HEK293 (cell line): Measurements from ENCODE around the gene IL17REL.

Experiments used
- CTCF ChIA-PET: fragments of 350-600 bp; formaldehyde crosslinking; extraction: SDS; loops from one replicate; lab custom pipeline; 2021; ENCODE audit warnings: antibody characterized with exemption; lab: Yijun Ruan, JAX
- POLR2A ChIA-PET: fragments of 300-600 bp; formaldehyde crosslinking; extraction: SDS; loops from one replicate; lab custom pipeline; 2020; ENCODE audit warnings: antibody characterized with exemption, inconsistent platforms; lab: Yijun Ruan, JAX
- H3K27ac ChIP-seq: fragments of 200-500 bp; sonication (Bioruptor generic); 2 replicates; pipeline ENCODE4 v1.5.1; 2014; ENCODE audit warnings: low read depth, low read length, control low read depth, inconsistent platforms; ENCODE audit errors: extremely low read depth
- H3K36me3 ChIP-seq, 2 experiments: fragments of 200-500 bp in 1 of 2; sonication (Bioruptor generic) in 1 of 2; 1 replicate in 1 of 2; 2 replicates in 1 of 2; pipeline ENCODE4 v1.5.1; 2014 to 2017; ENCODE audit warnings: inconsistent platforms in 2 of 2, low read length in 2 of 2; ENCODE audit not compliant: control insufficient read depth in 2 of 2, insufficient read depth in 1 of 2
- H3K4me1 ChIP-seq: fragments of 200-500 bp; sonication (Bioruptor generic); 2 replicates; pipeline ENCODE4 v1.5.1; 2014; ENCODE audit warnings: mild to moderate bottlenecking, low read length, inconsistent platforms; ENCODE audit not compliant: control insufficient read depth, insufficient read depth
- H3K4me3 ChIP-seq: 2 replicates; pipeline ENCODE4 v1.5.1; 2011; ENCODE audit warnings: low read depth, mild to moderate bottlenecking, control low read depth, low read length, moderate library complexity
- H3K9me3 ChIP-seq: fragments of 200-500 bp; sonication (Bioruptor generic); 2 replicates; pipeline ENCODE4 v1.5.1; 2014; ENCODE audit warnings: low read depth, low read length, inconsistent platforms; ENCODE audit not compliant: control insufficient read depth, insufficient read depth
- RBAK ChIP-seq: fragments of 450-650 bp; formaldehyde crosslinking; IDR thresholded peaks from 2 replicates; pipeline ENCODE4 v1.5.1; 2016; ENCODE audit warnings: missing biosample characterization, missing genetic modification characterization
- YY1 ChIP-seq: fragments of 450-650 bp; formaldehyde crosslinking; IDR thresholded peaks from 2 replicates; pipeline ENCODE4 v1.5.1; 2018; ENCODE audit warnings: missing biosample characterization, missing genetic modification characterization
- ZBTB1 ChIP-seq: fragments of 450-650 bp; formaldehyde crosslinking; IDR thresholded peaks from 2 replicates; pipeline ENCODE4 v1.5.1; 2016; ENCODE audit warnings: missing biosample characterization, missing genetic modification characterization
- ZEB2 ChIP-seq: fragments of 450-650 bp; formaldehyde crosslinking; IDR thresholded peaks from 2 replicates; pipeline ENCODE4 v1.5.1; 2016; ENCODE audit warnings: missing biosample characterization, missing genetic modification characterization
- ZIC2 ChIP-seq: fragments of 450-650 bp; formaldehyde crosslinking; IDR thresholded peaks from 2 replicates; pipeline ENCODE4 v1.5.1; 2016; ENCODE audit warnings: missing biosample characterization, missing genetic modification characterization
- ZNF133 ChIP-seq: fragments of 450-650 bp; formaldehyde crosslinking; IDR thresholded peaks from 2 replicates; pipeline ENCODE4 v1.5.1; 2016; ENCODE audit warnings: missing biosample characterization, missing genetic modification characterization
- ZNF140 ChIP-seq: fragments of 450-650 bp; formaldehyde crosslinking; IDR thresholded peaks from 2 replicates; pipeline ENCODE4 v1.5.1; 2016; ENCODE audit warnings: missing biosample characterization, missing genetic modification characterization
- ZNF660 ChIP-seq: fragments of 450-650 bp; IDR thresholded peaks from 2 replicates; pipeline ENCODE4 v1.5.1; 2018; ENCODE audit warnings: missing biosample characterization, mild to moderate bottlenecking, missing genetic modification characterization
- TF ChIP-seq, protein P1 (sequence below): fragments of 450-650 bp; formaldehyde crosslinking; IDR thresholded peaks from 2 replicates; pipeline ENCODE4 v1.5.1; 2016; ENCODE audit warnings: missing biosample characterization, missing genetic modification characterization, low read depth
- TF ChIP-seq, protein P2 (sequence below): fragments of 450-650 bp; formaldehyde crosslinking; IDR thresholded peaks from 2 replicates; pipeline ENCODE4 v1.5.1; 2016; ENCODE audit warnings: missing biosample characterization, missing genetic modification characterization
- TF ChIP-seq, protein P3 (sequence below): fragments of 450-650 bp; formaldehyde crosslinking; optimal IDR thresholded peaks from 2 replicates; pipeline ENCODE3; 2016; ENCODE audit warnings: missing biosample characterization, mild to moderate bottlenecking, missing genetic modification characterization
- TF ChIP-seq, protein P4 (sequence below): fragments of 450-650 bp; formaldehyde crosslinking; conservative IDR thresholded peaks from 2 replicates; pipeline ENCODE4 v1.5.1; 2016; ENCODE audit warnings: low read depth, missing biosample characterization, missing genetic modification characterization

IL17REL gene

DNA sequence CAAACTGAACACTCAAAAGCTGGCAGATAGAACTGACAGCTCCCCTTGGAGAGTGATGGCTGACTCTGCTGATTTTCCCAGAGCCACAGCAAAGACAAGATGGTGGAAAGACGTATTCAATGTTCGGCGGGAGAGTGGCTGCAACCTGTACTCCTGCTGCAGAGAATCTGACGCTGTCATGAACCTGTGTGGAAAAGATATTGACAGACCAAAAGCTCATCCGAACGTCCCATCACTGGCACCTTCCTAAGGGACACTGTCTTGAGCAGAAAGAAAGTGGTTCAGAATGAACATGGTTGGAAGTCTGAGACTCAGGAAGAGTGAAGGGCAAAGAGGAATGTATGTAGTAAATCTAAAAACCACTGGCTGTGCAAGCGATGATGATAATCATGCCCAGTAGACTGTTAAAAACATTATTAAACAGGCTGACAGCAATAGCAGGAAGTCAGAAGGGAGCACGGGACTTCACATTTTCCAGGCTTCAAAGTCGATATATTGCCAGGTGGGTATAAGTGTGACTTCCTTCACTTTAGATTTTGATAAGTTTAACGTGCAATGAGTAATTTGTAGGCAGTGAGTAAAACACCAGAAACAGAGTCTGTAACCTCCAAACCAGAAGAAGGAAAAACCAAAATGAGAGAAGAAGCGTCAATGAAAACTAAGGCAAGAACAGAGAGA, 6.2 kb upstream of the IL17REL start:
- ChIA-PET CTCF (interaction anchor here (0.9 to 2.2 kb wide), 3 partner anchors 11 to 188 kb away, joined by 3 to 9 read pairs (median 3); no protein-coding TSS in a partner anchor), POLR2A (no interaction called here)
- Histone ChIP-seq H3K4me3 (no peak overlapping the region), H3K4me1 (no peaks in the 10 kb centered on the region), H3K9me3 (no peaks in the 10 kb centered on the region), H3K27ac (no peak overlapping the region), H3K36me3 (no peaks in the 10 kb centered on the region)
- TF ChIP-seq, protein P1, sequence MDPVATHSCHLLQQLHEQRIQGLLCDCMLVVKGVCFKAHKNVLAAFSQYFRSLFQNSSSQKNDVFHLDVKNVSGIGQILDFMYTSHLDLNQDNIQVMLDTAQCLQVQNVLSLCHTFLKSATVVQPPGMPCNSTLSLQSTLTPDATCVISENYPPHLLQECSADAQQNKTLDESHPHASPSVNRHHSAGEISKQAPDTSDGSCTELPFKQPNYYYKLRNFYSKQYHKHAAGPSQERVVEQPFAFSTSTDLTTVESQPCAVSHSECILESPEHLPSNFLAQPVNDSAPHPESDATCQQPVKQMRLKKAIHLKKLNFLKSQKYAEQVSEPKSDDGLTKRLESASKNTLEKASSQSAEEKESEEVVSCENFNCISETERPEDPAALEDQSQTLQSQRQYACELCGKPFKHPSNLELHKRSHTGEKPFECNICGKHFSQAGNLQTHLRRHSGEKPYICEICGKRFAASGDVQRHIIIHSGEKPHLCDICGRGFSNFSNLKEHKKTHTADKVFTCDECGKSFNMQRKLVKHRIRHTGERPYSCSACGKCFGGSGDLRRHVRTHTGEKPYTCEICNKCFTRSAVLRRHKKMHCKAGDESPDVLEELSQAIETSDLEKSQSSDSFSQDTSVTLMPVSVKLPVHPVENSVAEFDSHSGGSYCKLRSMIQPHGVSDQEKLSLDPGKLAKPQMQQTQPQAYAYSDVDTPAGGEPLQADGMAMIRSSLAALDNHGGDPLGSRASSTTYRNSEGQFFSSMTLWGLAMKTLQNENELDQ (tag by site-specific recombination): no peak
- TF ChIP-seq RBAK (tag by site-specific recombination): no peak
- TF ChIP-seq ZNF140 (tag by site-specific recombination): no peak
- TF ChIP-seq, protein P2, sequence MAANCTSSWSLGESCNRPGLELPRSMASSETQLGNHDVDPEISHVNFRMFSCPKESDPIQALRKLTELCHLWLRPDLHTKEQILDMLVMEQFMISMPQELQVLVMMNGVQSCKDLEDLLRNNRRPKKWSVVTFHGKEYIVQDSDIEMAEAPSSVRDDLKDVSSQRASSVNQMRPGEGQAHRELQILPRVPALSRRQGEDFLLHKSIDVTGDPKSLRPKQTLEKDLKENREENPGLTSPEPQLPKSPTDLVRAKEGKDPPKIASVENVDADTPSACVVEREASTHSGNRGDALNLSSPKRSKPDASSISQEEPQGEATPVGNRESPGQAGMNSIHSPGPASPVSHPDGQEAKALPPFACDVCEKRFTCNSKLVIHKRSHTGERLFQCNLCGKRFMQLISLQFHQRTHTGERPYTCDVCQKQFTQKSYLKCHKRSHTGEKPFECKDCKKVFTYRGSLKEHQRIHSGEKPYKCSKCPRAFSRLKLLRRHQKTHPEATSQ (tag by site-specific recombination): no peak
- no peak for TF ChIP-seq ZNF133 (tag by site-specific recombination)
- TF ChIP-seq, protein P3, sequence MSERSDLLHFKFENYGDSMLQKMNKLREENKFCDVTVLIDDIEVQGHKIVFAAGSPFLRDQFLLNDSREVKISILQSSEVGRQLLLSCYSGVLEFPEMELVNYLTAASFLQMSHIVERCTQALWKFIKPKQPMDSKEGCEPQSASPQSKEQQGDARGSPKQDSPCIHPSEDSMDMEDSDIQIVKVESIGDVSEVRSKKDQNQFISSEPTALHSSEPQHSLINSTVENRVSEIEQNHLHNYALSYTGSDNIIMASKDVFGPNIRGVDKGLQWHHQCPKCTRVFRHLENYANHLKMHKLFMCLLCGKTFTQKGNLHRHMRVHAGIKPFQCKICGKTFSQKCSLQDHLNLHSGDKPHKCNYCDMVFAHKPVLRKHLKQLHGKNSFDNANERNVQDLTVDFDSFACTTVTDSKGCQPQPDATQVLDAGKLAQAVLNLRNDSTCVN (tag by site-specific recombination): no peak
- no peak for TF ChIP-seq ZBTB1 (tag by site-specific recombination)
- TF ChIP-seq, protein P4, sequence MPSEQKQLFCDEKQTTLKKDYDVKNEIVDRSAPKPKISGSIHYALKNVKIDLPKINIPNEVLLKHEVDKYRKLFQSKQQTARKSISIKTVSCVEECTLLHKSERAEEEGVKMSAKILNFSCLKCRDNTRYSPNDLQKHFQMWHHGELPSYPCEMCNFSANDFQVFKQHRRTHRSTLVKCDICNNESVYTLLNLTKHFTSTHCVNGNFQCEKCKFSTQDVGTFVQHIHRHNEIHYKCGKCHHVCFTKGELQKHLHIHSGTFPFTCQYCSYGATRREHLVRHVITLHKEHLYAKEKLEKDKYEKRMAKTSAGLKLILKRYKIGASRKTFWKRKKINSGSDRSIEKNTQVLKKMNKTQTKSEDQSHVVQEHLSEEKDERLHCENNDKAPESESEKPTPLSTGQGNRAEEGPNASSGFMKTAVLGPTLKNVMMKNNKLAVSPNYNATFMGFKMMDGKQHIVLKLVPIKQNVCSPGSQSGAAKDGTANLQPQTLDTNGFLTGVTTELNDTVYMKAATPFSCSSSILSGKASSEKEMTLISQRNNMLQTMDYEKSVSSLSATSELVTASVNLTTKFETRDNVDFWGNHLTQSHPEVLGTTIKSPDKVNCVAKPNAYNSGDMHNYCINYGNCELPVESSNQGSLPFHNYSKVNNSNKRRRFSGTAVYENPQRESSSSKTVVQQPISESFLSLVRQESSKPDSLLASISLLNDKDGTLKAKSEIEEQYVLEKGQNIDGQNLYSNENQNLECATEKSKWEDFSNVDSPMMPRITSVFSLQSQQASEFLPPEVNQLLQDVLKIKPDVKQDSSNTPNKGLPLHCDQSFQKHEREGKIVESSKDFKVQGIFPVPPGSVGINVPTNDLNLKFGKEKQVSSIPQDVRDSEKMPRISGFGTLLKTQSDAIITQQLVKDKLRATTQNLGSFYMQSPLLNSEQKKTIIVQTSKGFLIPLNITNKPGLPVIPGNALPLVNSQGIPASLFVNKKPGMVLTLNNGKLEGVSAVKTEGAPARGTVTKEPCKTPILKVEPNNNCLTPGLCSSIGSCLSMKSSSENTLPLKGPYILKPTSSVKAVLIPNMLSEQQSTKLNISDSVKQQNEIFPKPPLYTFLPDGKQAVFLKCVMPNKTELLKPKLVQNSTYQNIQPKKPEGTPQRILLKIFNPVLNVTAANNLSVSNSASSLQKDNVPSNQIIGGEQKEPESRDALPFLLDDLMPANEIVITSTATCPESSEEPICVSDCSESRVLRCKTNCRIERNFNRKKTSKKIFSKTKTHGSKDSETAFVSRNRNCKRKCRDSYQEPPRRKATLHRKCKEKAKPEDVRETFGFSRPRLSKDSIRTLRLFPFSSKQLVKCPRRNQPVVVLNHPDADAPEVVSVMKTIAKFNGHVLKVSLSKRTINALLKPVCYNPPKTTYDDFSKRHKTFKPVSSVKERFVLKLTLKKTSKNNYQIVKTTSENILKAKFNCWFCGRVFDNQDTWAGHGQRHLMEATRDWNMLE (tag by site-specific recombination): no peak

DNA sequence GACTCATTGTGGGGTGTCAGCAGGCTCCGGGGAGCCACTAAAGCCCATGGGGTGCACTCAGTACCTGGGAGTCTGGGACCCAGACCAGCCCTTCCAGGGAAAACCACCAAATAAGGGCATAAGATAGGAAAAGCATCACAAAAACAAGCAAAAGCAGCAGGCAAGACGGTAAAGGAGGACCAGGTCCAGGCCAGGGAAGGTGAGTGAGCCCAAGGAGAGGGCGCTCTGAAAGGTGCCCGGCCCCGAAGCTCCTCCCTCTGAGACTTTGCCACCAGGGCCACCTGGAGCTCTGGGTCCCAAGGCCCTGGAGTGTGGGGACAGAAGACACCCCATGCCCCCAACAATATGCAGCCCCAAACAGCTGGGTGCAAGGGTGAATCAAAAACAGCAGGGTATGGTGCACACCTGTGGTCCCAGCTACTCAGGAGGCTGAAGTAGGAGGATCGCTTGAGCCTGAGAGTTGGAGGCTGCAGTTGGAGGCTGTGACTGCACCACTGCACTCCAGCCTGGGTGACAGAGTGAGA, 5.2 kb upstream of the IL17REL start:
- H3K27ac ChIP-seq: no peak overlapping the region
- TF ChIP-seq ZEB2: no peak
- no peak for TF ChIP-seq YY1 (tag by site-specific recombination)
- no peak for TF ChIP-seq ZNF660
- 0 out of 2 replicates have a peak, but pooled peaks have one; percentile 4 for TF ChIP-seq ZIC2 (tag by site-specific recombination)
- H3K36me3 ChIP-seq: no peaks in the 10 kb centered on the region
- H3K4me1 ChIP-seq: no peaks in the 10 kb centered on the region
- no peak overlapping the region for H3K4me3 ChIP-seq
- ChIA-PET POLR2A (interaction anchor here (0.6 kb wide), 1 partner anchor 56 kb away, joined by 3 read pairs; no protein-coding TSS in a partner anchor), CTCF (interaction anchor here (1.1 to 2.2 kb wide), 2 partner anchors 12 to 189 kb away, joined by 3 to 9 read pairs; no protein-coding TSS in a partner anchor)
- H3K9me3 ChIP-seq: no peaks in the 10 kb centered on the region
